ENCODE results near the gene CA9. TPM values are rescaled to one million over a fixed set of nuclear protein-coding genes. Genes with fewer than 3 reads are reported as not detected.
A peak's percentile ranks its signal among the peaks of the same experiment; 100 is the strongest.

CA9 gene
- total and polyA plus RNA-seq, 2 donors (not counting 3 experiments of a cell fraction or from before 2014, with no cell fraction given), result 0.18 TPM; not detected in 1

- FAIRE-seq, result no peak
Measured at GRCh38 chr9:35717132-35717870, 43.6 kb downstream of the CA9 start.

More at GRCh38 chr9:35717132-35717870, 43.6 kb downstream of the CA9 start:
- Histone ChIP-seq H3K4me2 (ENCODE audit: insufficient read depth, low read length) (no peak overlapping the region), H3K27ac (ENCODE audit: insufficient read depth, low read depth, low read length) (no peak overlapping the region), H4K20me1 (replicated peaks; ENCODE audit: control insufficient read depth, extremely low read depth, insufficient read depth, low read length) (no peaks in the 10 kb centered on the region), H3K9me3 (replicated peaks; ENCODE audit: control insufficient read depth, insufficient read depth, low read length) (no peaks in the 10 kb centered on the region), H2AFZ (ENCODE audit: low read depth, low read length) (no peak overlapping the region), H3K27me3 (ENCODE audit: control insufficient read depth in 2 of 2, insufficient read depth in 2 of 2, low read length in 2 of 2) (no peaks in the 10 kb centered on the region), H3K4me1 (ENCODE audit: control insufficient read depth, extremely low read depth, insufficient read depth, low read length) (no peaks in the 10 kb centered on the region), H3K79me2 (ENCODE audit: control insufficient read depth, insufficient read depth, low read length) (peaks cover 2% of the 10 kb centered on the region), H3K36me3 (ENCODE audit: control insufficient read depth in 2 of 2, extremely low read depth in 1 of 2, insufficient read depth in 2 of 2, low read length in 2 of 2) (peaks cover 63 to 83% of the 10 kb centered on the region in 2 experiments), H3K9ac (replicated peaks; ENCODE audit: extremely low read depth, insufficient read depth, low read length) (no peak overlapping the region), H3K4me3 (replicated peaks in 1 of 3; ENCODE audit: insufficient read depth in 1 of 3, low read depth in 1 of 3, low read length in 3 of 3) (no peak overlapping the region), H3K9me1 (replicated peaks; ENCODE audit: control insufficient read depth, extremely low read depth, insufficient read depth, low read length) (no peaks in the 10 kb centered on the region)
- ChIA-PET CTCF (interaction anchor here (1.5 to 8.9 kb wide), 3 partner anchors 10 to 29 kb away, joined by 3 to 53 read pairs (median 6); no protein-coding TSS in a partner anchor), POLR2A (no interaction called here)
- TSS peak; percentile 28 for BruUV-seq (replicated peaks)
- no peak for DNase-seq (ENCODE audit: low read depth, low spot score)
- intact Hi-C loops (cut with micrococcal nuclease), result no loop called here
- TF ChIP-seq EZH2 (IDR thresholded peaks at IDR 0.05; ENCODE audit: borderline replicate concordance, low read depth, low read length, severe bottlenecking) (no peak), FOS (IDR thresholded peaks at IDR 0.05; ENCODE audit: borderline replicate concordance, insufficient read depth, low read length) (no peak), CTCF (IDR thresholded peaks at IDR 0.05; ENCODE audit: extremely low read depth in 1 of 2, insufficient read depth in 1 of 2, low read depth in 1 of 2, low read length in 2 of 2) (no peak), GATA2 (IDR thresholded peaks at IDR 0.05; ENCODE audit: insufficient read depth, insufficient read length, low read depth, low read length) (no peak), MYC (IDR thresholded peaks at IDR 0.05; ENCODE audit: low read depth, low read length) (no peak), MAX (IDR thresholded peaks at IDR 0.05; ENCODE audit: insufficient read depth, insufficient read length) (no peak), JUN (IDR thresholded peaks at IDR 0.05; ENCODE audit: borderline replicate concordance, insufficient read depth, insufficient read length, low read depth) (no peak)
- dilution Hi-C loops (cut with MboI; ENCODE audit: extremely low pct_ligation_motif_present, low sequenced_read_pairs), result no loop called here
